WERI-Rb-1 (cell line): ENCODE data around the gene PRKCH.

Experiments
- DNase-seq: peaks from one replicate; pipeline ENCODE4 v3.0.0-alpha.2; 2020
- H3K27ac ChIP-seq: fragments of 250-450 bp; sonication (Bioruptor Pico); 2 replicates; pipeline ENCODE4 v1.5.1; 2020; ENCODE audit warnings: mild to moderate bottlenecking, moderate library complexity
- H3K27me3 ChIP-seq: fragments of 250-450 bp; sonication (Bioruptor Pico); 2 replicates; pipeline ENCODE4 v1.5.1; 2021; ENCODE audit warnings: mild to moderate bottlenecking, low read depth, moderate library complexity; ENCODE audit not compliant: insufficient read depth, severe bottlenecking
- H3K36me3 ChIP-seq: fragments of 250-450 bp; sonication (Bioruptor Pico); 2 replicates; pipeline ENCODE4 v1.5.1; 2020; ENCODE audit warnings: mild to moderate bottlenecking, moderate library complexity
- H3K4me3 ChIP-seq: 2 replicates; pipeline ENCODE4 v1.5.1; 2011; ENCODE audit warnings: low read depth, mild to moderate bottlenecking, control low read depth, low read length
- H3K9me3 ChIP-seq: fragments of 250-450 bp; sonication (Bioruptor Pico); 2 replicates; pipeline ENCODE4 v1.5.1; 2021; ENCODE audit warnings: mild to moderate bottlenecking, moderate library complexity; ENCODE audit not compliant: severe bottlenecking
- TF ChIP-seq, protein P1 (sequence below): IDR thresholded peaks from 2 replicates; pipeline ENCODE4 v1.5.1; 2011; ENCODE audit warnings: low read depth, mild to moderate bottlenecking, control low read depth, inconsistent platforms, low read length

PRKCH gene

GRCh38 chr14:61565836-61566536, 244.6 kb downstream of the PRKCH start:
- TF ChIP-seq, protein P1, sequence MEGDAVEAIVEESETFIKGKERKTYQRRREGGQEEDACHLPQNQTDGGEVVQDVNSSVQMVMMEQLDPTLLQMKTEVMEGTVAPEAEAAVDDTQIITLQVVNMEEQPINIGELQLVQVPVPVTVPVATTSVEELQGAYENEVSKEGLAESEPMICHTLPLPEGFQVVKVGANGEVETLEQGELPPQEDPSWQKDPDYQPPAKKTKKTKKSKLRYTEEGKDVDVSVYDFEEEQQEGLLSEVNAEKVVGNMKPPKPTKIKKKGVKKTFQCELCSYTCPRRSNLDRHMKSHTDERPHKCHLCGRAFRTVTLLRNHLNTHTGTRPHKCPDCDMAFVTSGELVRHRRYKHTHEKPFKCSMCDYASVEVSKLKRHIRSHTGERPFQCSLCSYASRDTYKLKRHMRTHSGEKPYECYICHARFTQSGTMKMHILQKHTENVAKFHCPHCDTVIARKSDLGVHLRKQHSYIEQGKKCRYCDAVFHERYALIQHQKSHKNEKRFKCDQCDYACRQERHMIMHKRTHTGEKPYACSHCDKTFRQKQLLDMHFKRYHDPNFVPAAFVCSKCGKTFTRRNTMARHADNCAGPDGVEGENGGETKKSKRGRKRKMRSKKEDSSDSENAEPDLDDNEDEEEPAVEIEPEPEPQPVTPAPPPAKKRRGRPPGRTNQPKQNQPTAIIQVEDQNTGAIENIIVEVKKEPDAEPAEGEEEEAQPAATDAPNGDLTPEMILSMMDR: no peak
- H3K4me3 ChIP-seq: no peak overlapping the region
- H3K36me3 ChIP-seq: no peaks in the 10 kb centered on the region
- no peaks in the 10 kb centered on the region for H3K9me3 ChIP-seq
- H3K27me3 ChIP-seq: no peaks in the 10 kb centered on the region
- H3K27ac ChIP-seq: no peak overlapping the region
- DNase-seq: no peak

GRCh38 chr14:61566537-61567225, 245.3 kb downstream of the PRKCH start:
- H3K27ac ChIP-seq: no peak overlapping the region
- no peak for DNase-seq
- no peaks in the 10 kb centered on the region for H3K9me3 ChIP-seq
- H3K27me3 ChIP-seq: no peaks in the 10 kb centered on the region
- H3K4me3 ChIP-seq: no peak overlapping the region
- no peaks in the 10 kb centered on the region for H3K36me3 ChIP-seq
- TF ChIP-seq, protein P1: no peak

- TF ChIP-seq, protein P1: no peak
- Histone ChIP-seq H3K4me3 (no peak overlapping the region), H3K9me3 (no peaks in the 10 kb centered on the region), H3K27ac (no peak overlapping the region), H3K36me3 (no peaks in the 10 kb centered on the region), H3K27me3 (no peaks in the 10 kb centered on the region)
- no peak for DNase-seq
Measured at GRCh38 chr14:61567838-61568571, 246.6 kb downstream of the PRKCH start.

GRCh38 chr14:61568572-61569011, 247.2 kb downstream of the PRKCH start:
- TF ChIP-seq, protein P1: no peak
- Histone ChIP-seq H3K9me3 (no peaks in the 10 kb centered on the region), H3K27ac (no peak overlapping the region), H3K36me3 (no peaks in the 10 kb centered on the region), H3K4me3 (no peak overlapping the region), H3K27me3 (no peaks in the 10 kb centered on the region)
- no peak for DNase-seq

- Histone ChIP-seq H3K9me3 (no peaks in the 10 kb centered on the region), H3K27me3 (no peaks in the 10 kb centered on the region), H3K4me3 (no peak overlapping the region), H3K36me3 (no peaks in the 10 kb centered on the region), H3K27ac (no peak overlapping the region)
- TF ChIP-seq, protein P1: no peak
- no peak for DNase-seq
Measured at GRCh38 chr14:61569308-61569707, 247.9 kb downstream of the PRKCH start.
